SU-DHL-6 (cell line): Measurements from ENCODE around the gene MFSD6.

Source experiments
- CTCF ChIP-seq: fragments of 200-600 bp; sonication (generic); IDR thresholded peaks from one replicate; pipeline ENCODE4 v1.5.1; 2017; ENCODE audit warnings: antibody characterized with exemption, mild to moderate bottlenecking, low read length, moderate library complexity; ENCODE audit not compliant: insufficient read depth, poor library complexity, severe bottlenecking
- EZH2phosphoT487 ChIP-seq: fragments of 200-600 bp; sonication (generic), shearing (Covaris generic); conservative IDR thresholded peaks from 2 replicates; pipeline ENCODE4 v1.6.1; 2018; ENCODE audit warnings: mild to moderate bottlenecking, antibody characterized with exemption, low read length, moderate library complexity, mixed read lengths

GRCh38 chr2:190499273-190499672 lies 91.1 kb downstream of the MFSD6 start:
- TF ChIP-seq CTCF (no peak), EZH2phosphoT487 (no peak)
